PFSK-1 (cell line): ENCODE measurements around the gene KCNQ1OT1.

Experiments used
- FOXP2 ChIP-seq: optimal IDR thresholded peaks from 2 replicates; pipeline ENCODE3; 2011; ENCODE audit warnings: borderline replicate concordance, control low read depth, inconsistent platforms; ENCODE audit not compliant: insufficient read depth; ENCODE audit errors: extremely low read length, extremely low read depth
- POLR2AphosphoS5 ChIP-seq: IDR thresholded peaks from 2 replicates; pipeline ENCODE4 v1.6.1; 2012; ENCODE audit warnings: low read depth, mild to moderate bottlenecking, control low read depth, low read length, moderate library complexity
- REST ChIP-seq, 2 experiments: IDR thresholded peaks; 2 replicates each; pipeline versions ENCODE4 v1.6.1 to v1.8.0; 2011 to 2012; ENCODE audit warnings: low read depth in 2 of 2, low read length in 2 of 2, control low read depth in 1 of 2, inconsistent platforms in 1 of 2, mild to moderate bottlenecking in 1 of 2, moderate library complexity in 1 of 2; ENCODE audit not compliant: insufficient read depth in 1 of 2
- SIN3A ChIP-seq: IDR thresholded peaks from 2 replicates; pipeline ENCODE4 v1.6.1; 2012; ENCODE audit warnings: mild to moderate bottlenecking, low read length, moderate library complexity, borderline replicate concordance; ENCODE audit not compliant: insufficient read depth
- TAF1 ChIP-seq: IDR thresholded peaks from 2 replicates; pipeline ENCODE4 v1.6.1; 2012; ENCODE audit warnings: low read length, control low read depth, borderline replicate concordance; ENCODE audit not compliant: insufficient read depth

Gene KCNQ1OT1

DNA sequence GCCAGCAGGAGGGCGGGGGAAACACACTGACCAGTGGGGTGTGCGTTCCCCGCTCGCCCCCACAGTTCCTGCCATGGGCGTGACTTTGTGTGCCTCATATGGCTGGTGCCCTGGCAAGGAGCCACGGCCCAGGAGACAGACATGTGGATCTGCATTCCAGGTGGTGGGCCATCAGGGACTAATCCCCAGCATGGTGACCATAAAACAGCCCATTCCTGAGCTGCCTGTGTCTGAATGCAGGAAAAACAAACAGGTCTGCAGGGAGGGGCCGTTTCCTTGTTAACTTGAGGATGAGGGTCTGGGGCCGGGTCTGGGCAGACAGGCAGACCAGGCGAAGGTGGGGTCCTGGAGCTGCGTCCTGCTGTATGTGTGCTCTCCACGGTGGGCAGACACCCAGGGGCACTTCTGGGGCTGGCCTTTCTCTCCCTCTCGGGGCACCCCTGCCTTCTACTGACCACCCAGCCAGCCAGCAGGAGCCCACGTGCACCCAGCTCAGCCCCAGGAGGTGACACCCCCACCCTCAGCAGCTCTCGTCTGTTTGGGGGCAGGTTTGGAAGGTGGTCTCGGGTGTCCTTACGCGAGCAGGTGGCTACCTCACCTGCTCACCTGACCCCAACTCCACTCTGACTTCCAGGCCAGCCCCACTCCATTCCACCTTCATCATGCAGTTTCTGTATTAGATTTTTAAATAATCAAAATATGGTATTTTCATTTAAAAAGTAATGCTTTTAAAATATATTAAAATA lies 120.3 kb downstream of the KCNQ1OT1 start:
- TF ChIP-seq FOXP2 (no peak), TAF1 (no peak), REST (IDR thresholded peaks at IDR 0.05; ENCODE audit: insufficient read depth in 1 of 2, low read depth in 2 of 2, low read length in 2 of 2) (no peak), POLR2AphosphoS5 (no peak), SIN3A (no peak)

GRCh38 chr11:2578929-2579270 lies 120.9 kb downstream of the KCNQ1OT1 start:
- TF ChIP-seq REST (IDR thresholded peaks at IDR 0.05; ENCODE audit: insufficient read depth in 1 of 2, low read depth in 2 of 2, low read length in 2 of 2), result no peak
- TF ChIP-seq SIN3A, result no peak
- no peak for TF ChIP-seq POLR2AphosphoS5
- no peak for TF ChIP-seq FOXP2
- TF ChIP-seq TAF1, result no peak

DNA sequence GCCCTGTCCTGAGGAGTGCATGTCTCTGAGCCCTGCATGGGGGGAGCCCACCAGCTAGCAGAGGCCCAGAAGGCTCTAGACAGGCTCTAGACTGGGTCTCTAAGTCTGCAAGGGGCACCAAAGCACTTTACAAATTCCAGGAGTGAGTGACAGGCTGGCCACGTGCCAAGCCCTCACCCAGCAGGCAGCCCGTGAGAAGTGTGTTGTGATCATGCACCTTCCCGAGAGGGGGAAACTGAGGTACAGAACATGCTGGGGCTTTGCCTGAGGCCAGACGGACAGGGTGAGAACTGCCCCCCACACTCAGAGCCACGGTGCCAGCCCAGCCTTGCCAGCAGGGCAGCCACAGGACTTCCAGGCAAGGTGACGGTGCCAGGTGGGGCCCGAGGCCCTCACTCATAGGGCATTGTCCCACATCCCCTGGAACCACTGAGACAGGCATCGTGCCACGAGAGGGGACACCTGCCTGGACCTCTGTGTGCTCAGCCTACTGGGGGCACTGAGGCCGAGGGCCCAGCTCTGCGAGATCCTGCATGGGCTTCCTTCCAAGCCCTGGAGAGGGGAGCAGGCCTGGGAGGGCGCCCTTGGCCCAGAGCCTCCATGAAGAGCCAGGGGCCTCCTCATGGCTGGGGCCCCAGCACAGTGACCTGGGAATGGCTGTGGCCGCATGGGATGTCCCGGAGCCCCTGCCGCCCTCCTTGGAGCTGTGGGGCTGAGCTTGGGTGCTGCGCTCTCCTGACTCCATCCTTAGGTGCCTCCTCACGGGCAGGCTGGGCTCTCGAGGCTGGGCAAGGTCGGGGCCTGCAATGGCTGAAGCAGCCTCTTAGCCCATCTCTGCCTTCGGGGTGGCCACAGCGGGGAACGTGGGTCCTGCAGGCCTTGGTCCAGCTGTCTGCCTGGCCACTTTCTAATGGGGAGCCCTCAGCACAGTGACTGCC lies 121.5 kb downstream of the KCNQ1OT1 start:
- no peak for TF ChIP-seq TAF1
- no peak for TF ChIP-seq FOXP2
- TF ChIP-seq SIN3A, result no peak
- no peak for TF ChIP-seq REST (IDR thresholded peaks at IDR 0.05; ENCODE audit: insufficient read depth in 1 of 2, low read depth in 2 of 2, low read length in 2 of 2)
- TF ChIP-seq POLR2AphosphoS5, result no peak

GRCh38 chr11:2577031-2577990 lies 122.5 kb downstream of the KCNQ1OT1 start:
- no peak for TF ChIP-seq FOXP2
- TF ChIP-seq REST (IDR thresholded peaks at IDR 0.05; ENCODE audit: insufficient read depth in 1 of 2, low read depth in 2 of 2, low read length in 2 of 2), result no peak
- no peak for TF ChIP-seq POLR2AphosphoS5
- no peak for TF ChIP-seq SIN3A
